CMK (cell line): Measurements from ENCODE around the gene PPARD.
"Not testable (repeated sequence)": the region's sequence is repeated elsewhere in the genome, so short reads cannot be mapped to it uniquely, and the experiment has no call there.

Source experiments
- DNase-seq: peaks from one replicate; pipeline ENCODE4 v3.0.0-alpha.2; 2010; ENCODE audit warnings: low read depth

Gene PPARD

DNA sequence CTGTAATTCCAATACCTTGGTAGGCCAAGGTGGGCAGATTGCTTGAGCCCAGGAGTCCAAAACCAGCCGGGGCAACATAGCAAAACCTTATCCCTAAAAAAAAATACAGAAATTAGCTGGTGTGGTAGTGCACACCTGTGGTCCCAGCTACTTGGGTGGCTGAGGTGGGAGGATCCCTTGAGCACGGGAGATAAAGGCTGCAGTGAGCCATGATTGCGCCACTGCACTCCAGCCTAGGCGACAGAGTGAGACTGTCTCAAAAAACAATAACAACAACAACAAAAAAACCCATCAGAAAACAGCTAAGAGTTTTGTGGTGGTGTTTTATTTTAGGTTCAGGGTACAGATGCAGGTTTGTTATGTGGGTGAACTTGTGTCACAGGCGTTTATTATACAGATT is 66.9 kb downstream of the PPARD start:
- DNase-seq: no peak

GRCh38 chr6:35410131-35410530 is 67.8 kb downstream of the PPARD start:
- DNase-seq: no peak

DNA sequence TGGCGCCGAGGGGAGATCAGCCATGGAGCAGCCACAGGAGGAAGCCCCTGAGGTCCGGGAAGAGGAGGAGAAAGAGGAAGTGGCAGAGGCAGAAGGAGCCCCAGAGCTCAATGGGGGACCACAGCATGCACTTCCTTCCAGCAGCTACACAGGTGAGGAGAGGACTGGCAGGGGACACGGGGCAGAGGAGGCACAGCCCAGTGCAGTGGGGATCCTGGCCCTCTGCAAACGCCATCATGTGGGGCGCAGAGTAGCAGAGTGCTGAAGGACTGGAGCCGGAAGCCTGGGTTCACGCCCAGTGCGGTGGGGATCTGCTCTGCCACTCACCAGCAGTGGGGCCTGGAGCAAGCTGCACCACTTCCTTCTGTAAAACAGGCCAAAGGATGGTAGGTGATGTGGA is 68.7 kb downstream of the PPARD start:
- no peak for DNase-seq

DNA sequence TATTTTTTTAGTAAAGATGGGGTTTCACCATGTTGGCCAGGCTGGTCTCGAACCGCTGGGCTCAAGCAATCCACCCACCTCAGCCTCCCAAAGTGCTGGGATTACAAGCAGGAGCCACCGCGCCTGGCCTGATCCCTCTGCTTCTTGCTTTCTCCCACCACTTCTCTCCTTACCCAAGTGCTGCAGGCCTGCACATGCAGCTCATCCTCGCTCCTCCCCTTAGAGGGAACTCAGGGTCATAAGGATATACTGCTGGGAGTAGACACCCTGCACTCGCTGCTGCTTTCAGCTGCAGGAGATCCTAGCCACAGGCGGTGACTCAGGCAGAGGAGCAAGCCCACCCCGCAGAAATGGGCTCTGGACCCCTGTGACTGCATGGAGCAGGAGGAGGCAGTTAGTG is 69.7 kb downstream of the PPARD start:
- DNase-seq: no peak

- no peak for DNase-seq
Measured at GRCh38 chr6:35413911-35414310, 71.6 kb downstream of the PPARD start.

DNA sequence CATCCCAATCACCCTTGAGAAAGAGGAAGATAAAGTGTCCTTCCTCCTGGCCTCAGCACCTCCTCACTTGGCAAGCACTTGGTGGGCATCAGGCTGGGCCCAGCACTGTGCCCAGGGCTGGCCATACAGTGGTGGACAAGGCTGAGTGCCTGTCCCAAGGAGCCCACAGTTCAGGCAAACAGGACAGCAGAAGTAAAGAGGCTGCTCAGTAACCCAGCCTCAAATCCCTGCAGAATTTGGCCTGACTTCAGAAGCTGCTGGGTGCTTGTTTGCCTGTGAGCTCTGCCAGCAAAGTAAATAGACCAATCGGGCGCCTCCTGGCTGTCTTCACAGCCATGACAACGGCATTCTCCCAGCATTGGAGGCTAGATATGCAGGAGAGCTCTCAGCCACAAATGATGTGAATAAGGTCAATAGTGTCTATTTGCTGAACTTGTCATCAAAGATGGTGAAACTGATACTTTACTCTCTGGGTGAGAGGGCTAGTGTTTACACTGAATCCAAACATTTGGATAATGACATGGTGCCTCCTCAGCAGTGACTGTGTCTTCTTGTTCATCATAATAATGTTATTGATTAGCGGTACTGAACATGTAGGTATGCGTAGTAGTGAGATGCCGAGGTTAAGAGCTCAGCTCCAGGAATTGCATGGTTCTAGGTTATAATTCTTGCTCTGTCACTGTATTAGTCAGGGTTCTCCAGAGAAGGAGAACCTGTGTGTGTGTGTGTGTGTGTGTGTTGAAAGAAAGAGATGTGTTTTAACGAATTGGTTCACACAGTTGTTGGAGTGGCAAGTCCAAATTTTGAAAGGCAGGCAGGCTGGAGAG is 72.9 kb downstream of the PPARD start:
- DNase-seq: no peak

DNA sequence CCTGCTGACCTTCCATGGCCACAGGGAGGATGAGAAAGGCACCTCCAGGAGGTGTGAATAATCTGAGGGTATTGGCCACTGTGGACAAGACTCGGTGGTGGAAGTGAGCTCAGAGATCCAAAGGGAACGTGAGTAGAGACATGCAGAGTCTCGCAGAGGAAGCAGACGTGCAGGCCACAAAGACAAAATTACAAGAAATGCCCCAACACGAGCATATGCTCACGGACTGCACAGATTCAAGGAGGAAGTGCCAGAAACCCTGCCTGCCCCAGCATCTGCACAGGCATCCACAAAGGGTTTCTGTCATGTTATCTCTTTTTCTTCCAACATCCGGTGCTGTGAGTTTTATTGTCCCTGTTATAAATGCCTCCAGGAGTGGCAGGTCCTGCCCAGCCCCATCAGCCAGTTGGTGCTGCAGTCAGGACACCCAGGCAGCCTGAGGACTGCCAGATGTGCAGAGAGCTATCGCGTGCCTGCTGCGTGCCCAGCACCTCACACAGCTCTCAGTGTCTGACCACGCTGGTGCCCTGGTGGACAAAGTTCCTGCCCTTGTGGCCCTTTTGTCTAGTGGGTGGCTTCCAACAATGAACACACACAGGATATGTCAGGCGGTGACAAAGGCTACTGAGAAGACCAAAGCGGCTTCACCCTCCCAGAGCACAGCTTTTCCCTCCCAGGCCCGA is 75.8 kb downstream of the PPARD start:
- DNase-seq: peak; percentile 68

GRCh38 chr6:35419417-35419816 is 77.1 kb downstream of the PPARD start:
- DNase-seq: peak; percentile 29

- no peak for DNase-seq
Measured at GRCh38 chr6:35419961-35420360, 77.6 kb downstream of the PPARD start.

DNA sequence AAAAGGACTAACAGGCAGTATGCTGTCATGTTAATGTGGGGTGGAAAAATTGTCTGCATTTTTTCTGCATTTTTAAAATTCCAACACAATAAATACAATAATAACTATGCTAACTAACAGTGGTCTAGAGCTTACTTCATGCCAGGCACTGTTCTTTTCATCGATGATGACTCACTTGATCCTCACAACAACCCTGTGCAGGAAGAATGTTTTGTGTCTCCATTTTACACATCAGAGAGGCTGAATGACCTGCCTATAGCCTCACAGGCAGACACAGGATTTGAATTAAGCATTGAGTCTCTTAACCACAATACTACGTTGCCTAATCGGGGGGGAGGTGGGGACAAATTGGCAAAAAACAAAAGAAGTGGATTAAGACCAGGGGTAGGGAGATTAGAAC is 82.9 kb downstream of the PPARD start:
- no peak for DNase-seq

DNA sequence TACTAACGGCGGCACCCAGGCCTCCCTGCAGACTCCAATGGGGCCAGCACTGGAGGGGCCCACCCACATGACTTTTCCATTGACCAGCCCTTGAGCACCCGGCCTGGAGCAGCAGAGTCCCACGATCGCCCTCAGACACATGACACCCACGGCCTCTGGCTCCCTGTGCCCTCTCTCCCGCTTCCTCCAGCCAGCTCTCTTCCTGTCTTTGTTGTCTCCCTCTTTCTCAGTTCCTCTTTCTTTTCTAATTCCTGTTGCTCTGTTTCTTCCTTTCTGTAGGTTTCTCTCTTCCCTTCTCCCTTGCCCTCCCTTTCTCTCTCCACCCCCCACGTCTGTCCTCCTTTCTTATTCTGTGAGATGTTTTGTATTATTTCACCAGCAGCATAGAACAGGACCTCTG is 83.7 kb downstream of the PPARD start:
- DNase-seq: no peak

DNA sequence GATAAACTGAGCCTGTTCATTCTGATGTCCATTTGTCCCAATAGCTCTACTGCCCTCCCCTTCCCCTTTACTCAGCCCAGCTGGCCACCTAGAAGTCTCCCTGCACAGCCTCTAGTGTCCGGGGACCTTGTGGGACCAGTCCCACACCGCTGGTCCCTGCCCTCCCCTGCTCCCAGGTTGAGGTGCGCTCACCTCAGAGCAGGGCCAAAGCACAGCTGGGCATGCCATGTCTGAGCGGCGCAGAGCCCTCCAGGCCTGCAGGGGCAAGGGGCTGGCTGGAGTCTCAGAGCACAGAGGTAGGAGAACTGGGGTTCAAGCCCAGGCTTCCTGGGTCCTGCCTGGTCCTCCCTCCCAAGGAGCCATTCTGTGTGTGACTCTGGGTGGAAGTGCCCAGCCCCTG is 85.1 kb downstream of the PPARD start:
- DNase-seq: no peak

DNA sequence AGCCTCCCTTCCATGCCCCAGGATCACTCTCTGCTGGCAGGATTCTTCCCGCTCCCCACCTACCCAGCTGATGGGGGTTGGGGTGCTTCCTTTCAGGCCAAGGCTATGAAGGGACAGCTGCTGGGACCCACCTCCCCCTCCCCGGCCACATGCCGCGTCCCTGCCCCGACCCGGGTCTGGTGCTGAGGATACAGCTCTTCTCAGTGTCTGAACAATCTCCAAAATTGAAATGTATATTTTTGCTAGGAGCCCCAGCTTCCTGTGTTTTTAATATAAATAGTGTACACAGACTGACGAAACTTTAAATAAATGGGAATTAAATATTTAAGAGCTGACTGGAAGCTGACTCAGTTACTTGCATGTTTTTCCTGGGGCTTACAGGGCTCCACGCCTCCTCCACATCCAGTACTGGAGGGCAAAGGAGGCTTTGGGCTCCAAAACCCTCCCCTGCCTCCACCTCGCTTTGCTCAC is 85.5 kb downstream of the PPARD start:
- no peak for DNase-seq

DNA sequence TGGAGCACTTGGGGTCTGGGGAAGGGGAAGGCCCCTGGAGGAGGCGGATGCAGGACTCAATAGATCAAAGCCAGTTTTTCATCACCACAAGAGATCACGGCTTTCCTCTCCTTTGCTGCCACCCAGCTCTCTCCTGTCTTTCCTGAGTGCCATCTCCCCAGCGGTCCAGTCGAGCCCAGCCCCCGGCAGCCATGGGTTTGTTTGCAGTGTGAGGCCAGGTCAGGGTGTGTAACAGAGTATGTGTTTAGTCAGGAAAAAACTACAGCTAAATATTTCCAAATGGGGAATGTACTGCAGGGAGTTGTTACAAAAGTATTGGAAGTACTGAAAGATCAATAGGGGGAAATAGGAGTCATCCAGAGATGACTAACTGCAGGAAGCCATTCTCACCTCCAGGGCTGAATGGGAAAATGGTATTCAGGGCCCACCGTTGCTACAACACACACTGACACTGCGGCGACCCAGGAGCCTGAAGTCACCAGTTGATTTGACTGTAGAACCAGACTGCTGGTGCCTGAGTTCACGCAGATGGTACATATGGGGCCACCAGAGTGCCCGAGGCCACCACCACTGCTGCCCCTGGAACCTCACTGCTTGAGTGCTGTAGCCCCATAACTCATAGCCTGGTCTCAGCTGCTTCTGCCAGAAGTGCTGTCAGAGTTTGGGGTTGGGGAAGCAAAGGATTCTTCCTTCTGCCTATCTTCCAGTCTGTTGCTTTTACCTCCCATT is 86.2 kb downstream of the PPARD start:
- DNase-seq: no peak

GRCh38 chr6:35429463-35429862 is 87.1 kb downstream of the PPARD start:
- no peak for DNase-seq

GRCh38 chr6:35432291-35432690 is 89.9 kb downstream of the PPARD start:
- DNase-seq: no peak

DNA sequence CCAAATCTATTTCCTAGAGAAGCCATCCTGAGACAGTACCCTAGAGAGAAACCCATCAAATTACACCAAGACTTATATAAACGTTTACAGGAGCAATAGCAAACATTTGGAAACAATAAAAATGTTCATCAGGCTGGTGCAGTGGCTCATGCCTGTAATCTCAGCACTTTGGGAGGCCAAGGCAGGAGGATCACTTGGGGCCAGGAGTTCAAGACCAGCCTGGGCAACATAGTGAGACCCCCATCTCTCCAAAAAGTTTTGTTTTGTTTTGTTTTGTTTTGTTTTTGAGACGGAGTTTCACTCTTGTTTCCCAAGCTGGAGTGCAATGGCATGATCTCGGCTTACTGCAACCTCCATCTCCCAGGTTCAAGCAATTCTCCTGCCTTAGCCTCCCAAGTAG is 90.3 kb downstream of the PPARD start:
- not testable (repeated sequence) for DNase-seq

DNA sequence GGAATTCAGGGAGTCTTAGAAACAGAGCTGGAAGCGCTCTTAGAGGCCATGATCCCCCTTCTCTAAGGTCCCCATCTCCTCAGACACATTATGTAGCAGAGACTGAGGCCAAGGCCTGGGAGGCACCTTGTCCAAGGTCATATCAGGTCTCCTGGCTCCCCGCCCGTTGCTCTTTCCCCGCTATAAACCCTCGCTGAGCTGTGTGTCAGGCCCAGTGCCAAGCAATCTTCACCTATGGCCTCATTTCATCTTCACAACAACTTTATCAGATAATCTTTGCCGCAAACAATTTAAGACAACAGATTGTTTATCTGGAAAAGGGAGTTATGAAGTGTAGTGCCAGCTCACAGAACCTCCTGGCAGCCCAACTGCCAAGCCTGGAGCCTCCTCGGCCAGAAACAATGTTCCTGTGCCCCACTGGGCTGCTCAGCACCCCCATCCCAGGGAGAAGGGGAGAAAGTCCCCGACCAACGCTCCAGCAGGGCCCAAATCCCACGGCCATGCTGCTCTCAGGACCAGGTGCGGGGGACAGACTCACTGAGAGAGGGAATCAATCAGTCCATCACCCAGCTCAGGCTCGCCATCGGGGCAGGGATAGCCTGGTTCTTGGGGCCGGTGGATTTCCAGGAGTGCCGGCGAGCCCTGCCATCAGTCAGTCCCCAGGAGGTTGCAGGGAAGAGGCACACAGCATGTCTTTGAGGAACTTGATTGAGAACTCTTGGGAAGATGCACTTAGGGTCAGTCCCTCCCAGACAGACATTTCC is 92.9 kb downstream of the PPARD start:
- DNase-seq: no peak

GRCh38 chr6:35436071-35436857 is 93.9 kb downstream of the PPARD start:
- no peak for DNase-seq

- not testable (repeated sequence) for DNase-seq
Measured at GRCh38 chr6:35438378-35439065, 96.2 kb downstream of the PPARD start.

- no peak for DNase-seq
Measured at GRCh38 chr6:35439308-35439707, 97.0 kb downstream of the PPARD start.
